Measurements from ENCODE around the gene UBL3. TPM values are rescaled to one million over a fixed set of nuclear protein-coding genes. Genes with fewer than 3 reads are reported as not detected.
A peak's percentile ranks its signal among the peaks of the same experiment; 100 is the strongest.

UBL3 gene
- total RNA-seq, 3 donors from 2014 or later (not counting 1 experiment from before 2014, with no cell fraction given) = 29.6 to 36.0 (median 31.5) TPM

DNA sequence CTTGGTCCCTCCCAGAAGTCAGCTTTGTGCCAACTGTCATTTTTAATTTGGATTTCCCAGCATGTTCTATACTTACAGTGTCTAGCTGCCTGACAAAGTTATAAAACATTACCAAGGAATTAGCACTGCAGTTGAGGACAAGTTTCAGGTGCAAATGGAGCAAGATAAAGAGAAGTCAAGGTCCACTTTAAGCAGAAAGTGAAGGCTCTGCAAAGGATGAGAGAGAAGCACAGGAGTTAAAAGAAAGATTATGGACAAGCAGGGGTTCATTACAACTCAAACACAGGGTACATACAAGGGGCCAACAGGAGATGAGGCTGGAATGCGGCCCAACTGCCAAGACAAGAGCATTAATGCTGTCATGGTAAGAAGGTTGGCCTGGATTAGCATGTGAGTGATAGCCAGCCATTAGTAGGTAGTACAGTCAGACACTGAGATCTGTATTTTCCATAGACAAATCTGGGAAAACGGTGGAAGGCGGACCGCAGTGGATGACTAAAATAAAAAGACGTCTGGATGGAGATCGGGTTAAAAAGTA lies 17.6 kb downstream of the UBL3 start:
- H3K9me3 ChIP-seq (ENCODE audit: control insufficient read depth, insufficient read depth, low read length) = no peaks in the 10 kb centered on the region
- intact Hi-C loops (cut with micrococcal nuclease) = no loop called here
- TF ChIP-seq, protein P1, sequence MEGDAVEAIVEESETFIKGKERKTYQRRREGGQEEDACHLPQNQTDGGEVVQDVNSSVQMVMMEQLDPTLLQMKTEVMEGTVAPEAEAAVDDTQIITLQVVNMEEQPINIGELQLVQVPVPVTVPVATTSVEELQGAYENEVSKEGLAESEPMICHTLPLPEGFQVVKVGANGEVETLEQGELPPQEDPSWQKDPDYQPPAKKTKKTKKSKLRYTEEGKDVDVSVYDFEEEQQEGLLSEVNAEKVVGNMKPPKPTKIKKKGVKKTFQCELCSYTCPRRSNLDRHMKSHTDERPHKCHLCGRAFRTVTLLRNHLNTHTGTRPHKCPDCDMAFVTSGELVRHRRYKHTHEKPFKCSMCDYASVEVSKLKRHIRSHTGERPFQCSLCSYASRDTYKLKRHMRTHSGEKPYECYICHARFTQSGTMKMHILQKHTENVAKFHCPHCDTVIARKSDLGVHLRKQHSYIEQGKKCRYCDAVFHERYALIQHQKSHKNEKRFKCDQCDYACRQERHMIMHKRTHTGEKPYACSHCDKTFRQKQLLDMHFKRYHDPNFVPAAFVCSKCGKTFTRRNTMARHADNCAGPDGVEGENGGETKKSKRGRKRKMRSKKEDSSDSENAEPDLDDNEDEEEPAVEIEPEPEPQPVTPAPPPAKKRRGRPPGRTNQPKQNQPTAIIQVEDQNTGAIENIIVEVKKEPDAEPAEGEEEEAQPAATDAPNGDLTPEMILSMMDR (IDR thresholded peaks at IDR 0.05) = no peak
- no peaks in the 10 kb centered on the region for H3K36me3 Mint-ChIP-seq
- H3K4me1 Mint-ChIP-seq = peaks cover 31 to 45% of the 10 kb centered on the region in 2 donors
- H3K4me1 ChIP-seq (ENCODE audit: control insufficient read depth, insufficient read depth, low read length) = no peaks in the 10 kb centered on the region
- no peaks in the 10 kb centered on the region for H3K27me3 Mint-ChIP-seq (ENCODE audit: low read depth in 2 of 2)
- no peak for ATAC-seq
- H3K27me3 ChIP-seq (ENCODE audit: control insufficient read depth, insufficient read depth, low read length) = no peaks in the 10 kb centered on the region
- WGBS (ENCODE audit: insufficient coverage) = 93% methylated on average over 6 of the region's 6 CpGs
- no peak overlapping the region for H3K27ac Mint-ChIP-seq
- H3K9me3 Mint-ChIP-seq = no peaks in the 10 kb centered on the region
- H3K36me3 ChIP-seq (ENCODE audit: control insufficient read depth, insufficient read depth, low read length) = no peaks in the 10 kb centered on the region
- H3K4me3 ChIP-seq (ENCODE audit: low read length) = no peak overlapping the region
- no peak overlapping the region for H3K27ac ChIP-seq (ENCODE audit: low read length)
- DNase-seq = no peak
- no peak overlapping the region for H3K4me3 Mint-ChIP-seq

DNA sequence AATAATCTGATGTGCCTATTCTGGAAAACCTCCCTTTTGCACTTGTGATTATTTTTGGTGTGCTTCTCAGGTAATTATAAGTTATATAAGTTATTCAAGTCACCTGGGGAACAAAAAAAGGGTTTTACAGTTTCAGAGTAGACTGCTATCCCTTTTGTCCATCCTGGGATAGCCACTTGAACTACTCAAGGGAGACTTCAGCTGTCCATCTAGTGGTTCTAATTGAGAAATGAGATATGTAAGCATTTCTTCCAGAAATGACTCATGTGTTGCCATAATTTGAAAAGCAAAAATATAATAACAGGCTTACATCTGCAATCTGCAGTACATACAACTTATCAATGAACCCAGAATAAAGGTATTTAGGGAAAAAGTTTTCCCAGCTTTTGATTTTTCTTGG lies 20.4 kb downstream of the UBL3 start:
- H3K36me3 Mint-ChIP-seq = no peaks in the 10 kb centered on the region
- DNase-seq = no peak
- intact Hi-C loops (cut with micrococcal nuclease) = no loop called here
- H3K4me1 Mint-ChIP-seq = peaks cover 27 to 55% of the 10 kb centered on the region in 2 donors
- Histone ChIP-seq H3K27me3 (ENCODE audit: control insufficient read depth, insufficient read depth, low read length) (no peaks in the 10 kb centered on the region), H3K4me3 (ENCODE audit: low read length) (no peak overlapping the region), H3K36me3 (ENCODE audit: control insufficient read depth, insufficient read depth, low read length) (no peaks in the 10 kb centered on the region), H3K4me1 (ENCODE audit: control insufficient read depth, insufficient read depth, low read length) (no peaks in the 10 kb centered on the region), H3K9me3 (ENCODE audit: control insufficient read depth, insufficient read depth, low read length) (no peaks in the 10 kb centered on the region), H3K27ac (ENCODE audit: low read length) (no peak overlapping the region)
- TF ChIP-seq, protein P1 (IDR thresholded peaks at IDR 0.05) = no peak
- H3K4me3 Mint-ChIP-seq = no peak overlapping the region
- no peak overlapping the region for H3K27ac Mint-ChIP-seq
- H3K9me3 Mint-ChIP-seq = no peaks in the 10 kb centered on the region
- no peaks in the 10 kb centered on the region for H3K27me3 Mint-ChIP-seq (ENCODE audit: low read depth in 2 of 2)
- no peak for ATAC-seq

DNA sequence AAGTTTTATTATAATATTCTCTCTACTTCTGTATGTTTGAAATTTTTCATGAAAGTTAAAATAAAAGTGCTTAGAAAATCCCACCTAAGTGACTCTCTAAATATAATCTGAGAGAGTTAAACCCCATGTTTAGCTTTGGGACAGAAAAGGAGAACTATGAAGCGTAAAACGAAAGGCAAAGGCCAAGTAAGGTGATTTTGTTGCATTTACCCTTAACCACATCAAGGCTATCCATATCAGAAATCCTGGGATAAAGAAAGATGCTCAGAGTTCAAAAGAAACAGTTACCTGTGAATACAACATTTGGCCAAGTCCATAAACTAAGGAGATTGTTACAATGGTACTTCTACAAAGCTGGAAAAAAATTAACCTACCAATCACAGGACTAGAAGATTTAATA lies 31.3 kb downstream of the UBL3 start:
- no peak for DNase-seq
- peaks cover 49 to 54% of the 10 kb centered on the region in 2 donors for H3K4me1 Mint-ChIP-seq
- H3K27me3 Mint-ChIP-seq (ENCODE audit: low read depth in 2 of 2) = no peaks in the 10 kb centered on the region
- no peaks in the 10 kb centered on the region for H3K4me1 ChIP-seq (ENCODE audit: control insufficient read depth, insufficient read depth, low read length)
- TF ChIP-seq, protein P1 (IDR thresholded peaks at IDR 0.05) = no peak
- no peaks in the 10 kb centered on the region for H3K36me3 ChIP-seq (ENCODE audit: control insufficient read depth, insufficient read depth, low read length)
- H3K27ac Mint-ChIP-seq = peak overlapping the region in 1 of 2 donors; percentile 31
- intact Hi-C loops (cut with micrococcal nuclease) = no loop called here
- no peak overlapping the region for H3K4me3 ChIP-seq (ENCODE audit: low read length)
- H3K9me3 Mint-ChIP-seq = no peaks in the 10 kb centered on the region
- H3K9me3 ChIP-seq (ENCODE audit: control insufficient read depth, insufficient read depth, low read length) = no peaks in the 10 kb centered on the region
- no peak overlapping the region for H3K4me3 Mint-ChIP-seq
- no peaks in the 10 kb centered on the region for H3K36me3 Mint-ChIP-seq
- H3K27me3 ChIP-seq (ENCODE audit: control insufficient read depth, insufficient read depth, low read length) = no peaks in the 10 kb centered on the region
- no peak for ATAC-seq
- WGBS (ENCODE audit: insufficient coverage) = no CpG with 5 or more reads among the region's 2 CpGs
- no peak overlapping the region for H3K27ac ChIP-seq (ENCODE audit: low read length)

Data from natural killer cell (primary cell).